Lung (tissue), 12 donors: ENCODE results near the gene IL23R. TPM values are rescaled to one million over a fixed set of nuclear protein-coding genes. Genes with fewer than 3 reads are reported as not detected.
"Not testable (repeated sequence)": the region's sequence is repeated elsewhere in the genome, so short reads cannot be mapped to it uniquely, and the experiment has no call there.

Source experiments
- ATAC-seq: fragments of 200-7000 bp; cut with Tn5 transposase; one replicate; pipeline ENCODE4 v1.9.1; 2020; ENCODE audit warnings: moderate number of reproducible peaks; ENCODE audit not compliant: insufficient read depth, low FRiP score
- DNase-seq, 3 donors: peaks; one replicate each; pipeline ENCODE4 v3.0.0-alpha.2; 2013 to 2017
- H3K27ac ChIP-seq, 2 donors: one replicate each; pipeline ENCODE4 v1.5.1; 2013; ENCODE audit warnings: mild to moderate bottlenecking in 2 of 2, moderate library complexity in 2 of 2, control low read depth in 1 of 2, inconsistent platforms in 1 of 2, low read depth in 1 of 2, low read length in 1 of 2
- H3K27me3 ChIP-seq, 3 donors: one replicate each; pipeline ENCODE4 v1.5.1; 2013; ENCODE audit warnings: low read length in 2 of 3; ENCODE audit not compliant: control insufficient read depth in 3 of 3, insufficient read depth in 3 of 3
- H3K36me3 ChIP-seq, 4 donors: one replicate each; pipeline ENCODE4 v1.5.1; 2013; ENCODE audit warnings: low read length in 4 of 4, mild to moderate bottlenecking in 1 of 4, moderate library complexity in 1 of 4; ENCODE audit not compliant: control insufficient read depth in 4 of 4, insufficient read depth in 4 of 4
- H3K4me1 ChIP-seq, 5 donors: one replicate each; pipeline ENCODE4 v1.5.1; 2013; ENCODE audit warnings: low read length in 5 of 5, mild to moderate bottlenecking in 2 of 5, moderate library complexity in 1 of 5; ENCODE audit not compliant: control insufficient read depth in 5 of 5, insufficient read depth in 5 of 5
- H3K4me3 ChIP-seq: one replicate; pipeline ENCODE4 v1.5.1; 2013; ENCODE audit warnings: mild to moderate bottlenecking, control low read depth, moderate library complexity
- H3K9ac ChIP-seq, 2 donors: one replicate each; pipeline ENCODE4 v1.5.1; 2013; ENCODE audit warnings: low read length in 2 of 2, control low read depth in 1 of 2; ENCODE audit not compliant: insufficient read depth in 1 of 2
- H3K9me3 ChIP-seq, 4 donors: one replicate each; pipeline ENCODE4 v1.5.1; 2013; ENCODE audit warnings: low read length in 3 of 4, mild to moderate bottlenecking in 1 of 4, moderate library complexity in 1 of 4; ENCODE audit not compliant: control insufficient read depth in 4 of 4, insufficient read depth in 3 of 4
- CTCF ChIP-seq: IDR thresholded peaks from 2 replicates; pipeline ENCODE4 v1.5.1; 2012; ENCODE audit warnings: mild to moderate bottlenecking; ENCODE audit errors: control extremely low read depth, extremely low read depth
- WGBS, 2 donors: extraction: QIAGEN DNeasy Blood & Tissue Kit; methylation state at CpG; one replicate each; pipeline ENCODE4 v1.1.7; 2013; 5-methylcytosine and 5-hydroxymethylcytosine counted together
- polyA plus RNA-seq, 2 donors: library from polyadenylated mRNA; stranded (reverse); fragments of 200-250 nt; gene quantifications; one replicate each; pipeline ENCODE4 v1.2.1, GENCODE V29; 2013
- total RNA-seq, 2 donors: library from RNA; depleted of rRNA in 1 of 2; stranded (reverse); fragments of >200 nt in 1 of 2; gene quantifications; one replicate each; pipeline ENCODE4 v1.2.1, GENCODE V29; 2014 to 2021
- donor health status: control.
- donor health status: control.
- donor health status: Bipolar disorder and iron deficiency.
- donor health status: healthy.
- donor health status: DM: yes; HTN: yes; CAD: no.

Gene IL23R
- total and polyA plus RNA-seq, 4 donors = 0.03 to 0.60 (median 0.15) TPM; not detected in 1

- Histone ChIP-seq H3K9ac (no peak overlapping the region), H3K9me3 (no peaks in the 10 kb centered on the region), H3K27me3 (no peaks in the 10 kb centered on the region), H3K36me3 (no peaks in the 10 kb centered on the region), H3K4me1 (no peaks in the 10 kb centered on the region), H3K27ac (no peak overlapping the region), H3K4me3 (no peak overlapping the region)
- WGBS, 2 donors = 85 to 93% methylated on average over 1 of the region's 1 CpG
- no peak for ATAC-seq
- no peak for DNase-seq
- TF ChIP-seq CTCF = no peak
Measured at GRCh38 chr1:67201891-67202290, 35.6 kb downstream of the IL23R start.

DNA sequence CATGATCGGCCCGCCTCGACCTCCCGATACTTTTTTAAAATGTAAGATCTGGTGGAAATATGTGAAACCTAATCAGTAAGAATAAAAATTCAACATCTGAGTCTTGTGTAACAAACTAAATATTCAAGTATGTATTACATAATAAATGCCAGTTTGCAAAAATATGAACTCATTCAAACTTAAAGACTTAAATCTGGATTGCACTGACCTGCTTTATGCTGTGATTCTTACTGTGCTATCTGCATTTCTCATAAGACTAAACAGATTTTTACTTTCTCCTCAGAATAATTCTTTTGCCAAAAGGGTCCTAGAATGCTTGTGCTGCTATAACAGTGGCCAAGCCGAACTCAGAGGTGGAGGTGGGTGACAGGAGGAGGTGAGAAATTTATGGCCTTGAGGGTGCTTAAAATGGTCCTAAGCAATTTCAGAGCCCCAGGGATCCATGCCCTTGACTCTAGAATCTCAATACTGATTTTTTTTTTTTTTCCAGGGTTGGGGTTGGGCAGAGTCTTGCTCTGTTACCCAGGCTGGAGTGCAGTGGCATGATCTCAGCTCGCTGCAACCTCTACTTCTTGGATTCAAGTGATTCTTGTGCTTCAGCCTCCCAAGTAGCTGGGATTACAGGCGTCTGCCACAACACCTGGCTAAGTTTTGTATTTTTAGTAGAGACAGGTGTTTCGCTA lies 38.2 kb downstream of the IL23R start:
- no peak for TF ChIP-seq CTCF

DNA sequence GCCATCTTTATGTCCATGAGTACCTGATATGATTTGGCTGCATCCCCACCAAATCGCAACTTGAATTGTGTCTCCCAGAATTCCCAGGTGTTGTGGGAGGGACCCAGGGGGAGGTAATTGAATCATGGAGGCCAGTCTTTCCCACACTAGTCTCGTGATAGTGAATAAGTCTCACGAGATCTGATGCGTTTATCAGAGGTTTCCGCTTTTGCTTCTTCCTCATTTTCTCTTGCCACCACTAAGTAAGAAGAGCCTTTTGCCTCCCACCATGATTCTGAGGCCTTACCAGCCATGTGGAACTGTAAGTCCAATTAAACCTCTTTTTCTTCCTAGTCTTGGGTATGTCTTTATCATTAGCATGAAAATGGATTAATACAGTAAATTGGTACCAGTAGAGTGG lies 41.1 kb downstream of the IL23R start:
- H3K4me1 ChIP-seq, H3K4me3 ChIP-seq: not testable (repeated sequence)
- WGBS, 2 donors = 93% methylated on average over 5 of the region's 5 CpGs

More for the DNA sequence above, 38.2 kb downstream of the IL23R start:
- Histone ChIP-seq H3K27ac (no peak overlapping the region), H3K9me3 (no peaks in the 10 kb centered on the region), H3K9ac (no peak overlapping the region), H3K36me3 (no peaks in the 10 kb centered on the region), H3K4me3 (no peak overlapping the region), H3K27me3 (no peaks in the 10 kb centered on the region), H3K4me1 (no peaks in the 10 kb centered on the region)
- 66 to 75% methylated on average over 8 of the region's 8 CpGs for WGBS, 2 donors
- ATAC-seq (no peak), DNase-seq (no peak)

GRCh38 chr1:67208217-67208616 lies 42.0 kb downstream of the IL23R start:
- no peak for ATAC-seq
- no peak for DNase-seq
- Histone ChIP-seq H3K4me3 (no peak overlapping the region), H3K27ac (no peak overlapping the region), H3K9ac (no peak overlapping the region), H3K27me3 (no peaks in the 10 kb centered on the region), H3K36me3 (no peaks in the 10 kb centered on the region), H3K9me3 (no peaks in the 10 kb centered on the region), H3K4me1 (no peaks in the 10 kb centered on the region)
- TF ChIP-seq CTCF = no peak
- WGBS, 2 donors = 83 to 92% methylated on average over 2 of the region's 2 CpGs

More for the DNA sequence above, 41.1 kb downstream of the IL23R start:
- not testable (repeated sequence) for DNase-seq, H3K27ac ChIP-seq, H3K36me3 ChIP-seq, H3K9me3 ChIP-seq, H3K27me3 ChIP-seq, H3K9ac ChIP-seq, ATAC-seq
